NCI-H2081 treated with DMSO at 0.1 percent for 48 hours (cell line): ENCODE data around the gene CEP350.

Experiments
- DNase-seq: peaks from one replicate; lab custom pipeline; 2025; lab: John Stamatoyannopoulos, UW

Gene CEP350

DNA sequence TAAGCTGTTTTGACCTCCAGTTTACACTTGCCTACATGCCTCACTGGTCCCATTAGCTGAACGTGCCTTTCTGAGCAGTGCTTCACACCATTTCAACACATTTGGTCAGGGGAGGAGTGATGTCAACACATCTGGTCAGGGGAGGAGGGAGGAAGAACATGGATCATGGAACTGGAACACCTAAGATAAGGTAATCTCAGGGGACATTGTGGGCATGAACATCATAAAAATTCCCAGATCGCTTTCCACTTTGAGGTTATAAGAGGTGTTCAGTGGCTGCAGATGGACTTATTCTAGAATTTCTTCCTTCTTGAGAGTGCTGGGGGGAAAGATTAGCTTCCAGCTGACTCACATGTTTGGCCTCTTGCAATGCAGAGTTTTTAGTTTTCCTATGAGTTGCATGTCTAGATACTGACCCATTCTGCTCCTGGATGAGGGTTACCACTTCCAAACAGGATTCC lies 202.1 kb downstream of the CEP350 start:
- no peak for DNase-seq

DNA sequence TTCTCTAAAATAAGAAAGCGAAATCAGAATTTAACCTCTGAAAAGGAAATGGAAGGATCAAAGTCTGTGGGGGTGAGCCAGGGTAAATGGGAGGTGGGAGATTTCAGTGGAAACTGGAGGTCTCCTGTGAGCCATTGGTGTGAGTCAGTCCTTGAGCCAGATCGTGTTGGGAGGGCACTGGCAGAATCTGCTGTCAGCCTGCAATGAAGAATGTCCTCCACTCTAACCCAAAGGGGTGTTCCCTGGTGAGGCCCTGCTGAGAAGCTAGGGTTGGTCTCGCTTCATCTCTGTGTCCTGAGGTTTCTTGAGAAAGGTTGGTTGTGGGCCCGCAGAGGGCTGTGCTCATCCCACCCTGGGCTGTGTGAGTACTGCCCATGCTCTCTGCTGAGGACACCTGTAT lies 202.5 kb downstream of the CEP350 start:
- DNase-seq = no peak

DNA sequence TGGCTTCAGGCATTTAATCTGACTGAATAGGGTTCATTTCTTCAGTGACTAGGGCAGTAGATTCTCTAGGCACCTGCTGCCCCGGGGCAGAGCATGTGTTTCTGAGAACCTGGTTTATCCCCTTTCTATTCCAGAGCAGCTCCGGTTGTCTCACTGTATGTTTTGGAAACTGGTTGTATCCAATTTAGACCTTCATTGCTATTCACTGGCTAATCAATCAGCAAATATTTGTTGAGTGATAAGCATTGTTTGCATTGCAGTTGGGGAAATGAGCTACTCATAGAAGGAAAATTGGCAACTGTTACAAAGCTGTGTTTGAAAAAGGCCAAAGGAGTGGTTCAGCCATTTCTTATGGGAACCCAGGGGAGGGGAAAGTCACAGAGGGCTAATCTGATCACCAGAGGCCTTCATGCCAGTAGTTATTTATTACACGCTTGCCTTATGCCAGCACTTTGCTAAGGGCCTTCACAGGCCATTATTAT lies 203.0 kb downstream of the CEP350 start:
- DNase-seq = peak; percentile 98

DNA sequence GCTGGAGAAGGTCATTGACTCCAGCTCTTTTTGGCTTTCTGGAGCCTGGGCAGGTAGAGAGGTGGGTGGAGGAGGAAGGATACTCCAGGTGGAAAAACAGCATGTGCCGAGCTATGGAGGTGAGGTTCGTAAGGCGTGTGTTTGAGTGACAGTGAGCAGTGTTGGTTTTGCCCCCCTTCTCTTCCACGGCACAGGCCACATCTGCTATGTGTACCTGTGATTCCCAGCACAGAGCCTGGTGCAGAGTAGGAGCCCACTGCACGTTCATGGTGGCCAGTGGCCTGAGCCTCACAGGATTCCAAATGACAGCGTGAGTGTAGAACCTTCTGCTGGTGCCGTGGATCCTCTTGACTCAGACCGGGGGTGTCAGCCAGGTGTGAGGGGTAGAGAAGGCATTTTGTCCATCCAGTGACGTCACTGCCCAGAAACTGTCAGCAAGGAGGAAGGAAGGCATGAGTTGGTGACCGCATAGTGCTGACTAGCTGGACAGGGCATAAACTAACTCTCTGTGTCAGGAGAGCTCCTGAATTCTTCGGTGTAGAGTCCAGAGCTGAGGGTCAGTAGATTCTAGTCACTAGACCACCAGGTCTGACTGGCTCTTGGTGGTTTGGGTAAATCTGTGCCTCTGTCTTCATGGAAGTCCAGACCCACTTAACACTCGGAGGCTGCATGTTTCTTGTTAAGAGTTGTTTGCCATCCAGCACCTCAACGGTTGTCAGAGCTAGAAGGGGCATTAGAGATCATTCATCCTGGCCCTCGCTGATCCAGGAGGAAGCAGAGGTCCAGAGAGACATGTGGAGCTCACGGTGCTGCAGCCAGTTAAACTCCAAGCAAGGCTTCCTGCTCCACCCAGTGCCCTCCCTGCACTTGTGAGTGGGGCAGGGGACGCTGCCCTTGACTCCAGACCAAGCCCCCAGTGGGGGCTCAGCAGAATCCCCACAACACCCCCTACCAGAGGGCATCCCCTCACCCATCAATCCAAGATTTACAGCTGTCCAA lies 203.8 kb downstream of the CEP350 start:
- no peak for DNase-seq

DNA sequence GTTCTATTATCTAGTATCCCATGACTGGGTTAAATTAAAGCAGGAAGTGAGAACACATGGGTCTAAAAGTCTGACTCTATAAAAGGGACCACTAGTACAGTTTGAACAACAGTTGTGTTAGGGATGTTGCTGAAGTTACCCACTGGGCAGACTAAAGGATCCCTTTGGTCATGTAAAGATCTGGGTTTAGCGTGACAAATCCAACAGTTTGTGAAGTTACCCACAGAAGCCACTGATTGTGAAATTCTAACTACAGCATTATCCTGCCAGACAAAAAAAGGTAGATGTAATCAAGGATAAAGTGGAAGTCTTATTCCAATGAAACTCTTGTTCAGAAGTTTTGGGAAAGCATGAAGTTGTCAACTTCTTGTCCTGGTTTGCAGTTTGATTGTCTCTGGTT lies 205.7 kb downstream of the CEP350 start:
- no peak for DNase-seq

DNA sequence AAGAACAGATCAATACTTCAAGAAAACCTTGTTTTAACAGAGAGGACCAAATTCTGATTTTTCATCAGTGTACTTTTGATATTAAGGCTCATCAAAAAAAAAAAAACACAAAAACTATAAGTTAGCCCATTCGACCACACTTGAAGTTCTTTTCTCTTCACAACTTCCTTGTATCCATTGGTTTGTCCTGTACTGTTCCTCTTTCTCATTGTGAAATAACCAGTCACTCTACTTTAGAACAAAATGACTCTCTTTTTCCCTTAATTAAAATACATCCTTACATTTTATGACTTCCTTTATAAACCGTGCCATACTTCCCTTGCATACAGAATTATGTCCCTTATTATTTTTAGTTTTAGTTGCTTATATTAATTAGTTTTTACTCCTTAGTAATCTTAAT lies 208.4 kb downstream of the CEP350 start:
- DNase-seq = no peak
